ACHN (cell line): ENCODE results near the gene FBXO30.
A peak's percentile ranks its signal among the peaks of the same experiment; 100 is the strongest.

Experiments
- DNase-seq: peaks from one replicate; pipeline ENCODE4 v3.0.0-alpha.2; 2015
- in situ Hi-C: cut with HindIII; loops from 2 replicates; pipeline ENCODE4 v1.10.0; 2017; ENCODE audit warnings: low sequenced_read_pairs, low pct_ligation_motif_present, low pct_unique_long_range_greater_than_20kb

The FBXO30 gene, protein sequence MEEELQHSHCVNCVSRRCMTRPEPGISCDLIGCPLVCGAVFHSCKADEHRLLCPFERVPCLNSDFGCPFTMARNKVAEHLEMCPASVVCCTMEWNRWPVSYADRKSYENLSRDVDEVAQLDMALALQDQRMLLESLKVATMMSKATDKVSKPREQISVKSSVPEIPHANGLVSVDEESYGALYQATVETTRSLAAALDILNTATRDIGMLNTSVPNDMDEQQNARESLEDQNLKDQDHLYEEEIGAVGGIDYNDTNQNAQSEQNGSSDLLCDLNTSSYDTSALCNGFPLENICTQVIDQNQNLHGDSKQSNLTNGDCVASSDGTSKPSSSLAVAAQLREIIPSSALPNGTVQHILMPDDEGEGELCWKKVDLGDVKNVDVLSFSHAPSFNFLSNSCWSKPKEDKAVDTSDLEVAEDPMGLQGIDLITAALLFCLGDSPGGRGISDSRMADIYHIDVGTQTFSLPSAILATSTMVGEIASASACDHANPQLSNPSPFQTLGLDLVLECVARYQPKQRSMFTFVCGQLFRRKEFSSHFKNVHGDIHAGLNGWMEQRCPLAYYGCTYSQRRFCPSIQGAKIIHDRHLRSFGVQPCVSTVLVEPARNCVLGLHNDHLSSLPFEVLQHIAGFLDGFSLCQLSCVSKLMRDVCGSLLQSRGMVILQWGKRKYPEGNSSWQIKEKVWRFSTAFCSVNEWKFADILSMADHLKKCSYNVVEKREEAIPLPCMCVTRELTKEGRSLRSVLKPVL

DNA sequence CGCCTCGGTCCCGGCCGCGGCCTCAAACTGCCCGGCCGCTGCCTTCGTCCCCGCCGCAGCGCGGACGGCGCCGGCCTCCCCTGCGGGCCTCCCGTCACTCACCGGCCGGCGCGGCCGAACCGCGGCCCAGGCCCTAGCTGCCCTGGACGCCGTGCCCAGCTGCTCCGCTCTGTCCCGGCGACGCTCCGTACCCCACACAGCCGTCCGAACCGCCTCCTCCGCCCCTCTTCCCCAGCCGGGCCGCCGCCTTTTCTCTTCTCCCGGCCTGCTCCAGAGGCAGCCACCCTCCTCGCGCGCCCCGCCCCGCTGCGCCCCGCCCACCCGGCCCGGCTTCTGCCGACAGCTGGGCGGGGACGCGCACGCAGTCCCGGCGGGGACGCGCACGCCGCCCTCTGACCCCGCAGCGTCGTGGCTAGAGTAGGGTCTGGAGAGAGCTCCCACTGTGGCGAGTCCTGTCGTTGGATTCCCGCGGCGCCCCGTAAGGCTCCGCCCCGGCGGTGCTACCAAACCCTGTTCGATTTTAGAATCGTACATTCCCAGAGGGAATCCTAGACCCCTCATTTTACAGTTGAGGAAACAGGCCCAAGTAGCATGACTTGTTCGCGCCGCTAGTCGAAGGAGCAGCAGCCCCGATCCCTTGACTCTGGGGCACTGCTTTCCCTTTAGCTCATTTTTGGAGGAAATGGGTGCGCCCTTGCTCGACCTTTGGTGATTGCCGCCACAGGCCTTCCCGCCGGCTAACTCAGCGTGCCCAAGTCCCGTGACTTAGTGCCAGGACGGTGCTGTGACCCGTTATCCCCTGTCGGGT is at the start of gene FBXO30:
FBXO30 (minus strand) TSS at position 295 of the 808 bp plus-strand sequence. CDS start 8,390 bp downstream, outside the sequence.
- peak; percentile 84 for DNase-seq
- in situ Hi-C loops, result no loop called here

DNA sequence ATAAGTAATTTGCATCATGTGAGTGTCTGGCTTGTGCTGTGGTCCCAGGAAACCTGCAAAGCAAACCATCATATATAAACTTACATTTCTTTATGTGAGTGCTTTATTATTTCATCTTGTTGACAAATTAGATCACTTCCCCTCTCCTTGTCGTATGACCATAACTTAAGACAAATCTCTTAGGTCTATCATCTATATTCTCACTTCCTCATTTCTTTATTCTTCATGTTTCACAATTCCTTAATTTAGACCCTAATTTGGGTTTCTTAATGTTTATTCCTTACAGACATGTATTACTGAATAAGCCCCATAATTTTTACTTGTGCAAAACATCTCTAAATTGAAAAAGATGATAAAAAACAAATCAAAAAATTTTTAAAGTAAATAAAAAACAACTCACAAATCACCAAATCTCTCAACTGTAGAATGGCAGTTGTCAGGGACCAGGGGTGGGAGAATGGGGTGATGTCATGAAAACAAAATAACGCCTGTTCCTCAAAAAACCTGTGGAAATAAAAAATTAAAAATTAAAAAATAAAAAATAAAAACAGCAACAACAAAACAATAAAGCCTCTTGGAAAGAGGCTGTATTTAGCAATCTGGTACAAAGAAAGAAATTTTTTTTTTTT is 49.5 kb upstream of the FBXO30 start:
- in situ Hi-C loops, result no loop called here

DNA sequence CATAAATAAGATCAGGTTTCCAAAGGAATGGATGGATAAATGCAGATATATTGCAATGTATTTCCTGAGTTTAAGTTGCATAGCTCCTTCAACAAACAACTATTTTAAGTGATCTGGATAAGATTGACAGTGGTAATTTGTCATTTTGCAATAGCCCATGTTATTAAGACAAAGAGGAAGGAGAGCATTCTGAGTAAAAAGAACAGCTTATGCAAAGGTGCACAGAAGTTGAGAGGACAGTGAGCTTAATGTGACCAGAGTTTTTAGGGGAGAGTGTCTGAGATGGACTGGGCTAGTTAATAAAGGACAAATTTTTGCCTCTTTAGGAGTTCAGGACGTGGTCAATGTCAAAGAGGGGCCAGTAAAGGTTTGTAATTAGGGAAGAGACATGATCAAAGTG is 48.8 kb upstream of the FBXO30 start:
- DNase-seq, result no peak

More for the DNA sequence above, 49.5 kb upstream of the FBXO30 start:
- no peak for DNase-seq

DNA sequence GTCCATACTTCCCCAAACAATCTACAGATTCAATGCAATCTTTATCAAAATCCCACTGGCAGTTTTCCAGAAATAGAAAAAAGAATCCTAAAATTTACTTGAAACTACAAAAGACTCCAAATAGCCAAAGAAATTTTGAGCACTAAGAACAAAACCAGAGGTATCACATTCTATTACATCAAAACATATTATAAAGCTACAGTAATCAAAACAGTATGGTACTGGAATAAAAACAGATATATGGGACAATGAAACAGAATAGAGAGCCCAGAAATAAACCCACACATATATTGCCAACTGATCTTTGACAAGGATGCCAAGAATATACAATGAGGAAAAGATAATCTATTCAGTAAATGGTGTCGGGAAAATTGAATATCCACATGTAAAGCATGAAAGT is 46.0 kb upstream of the FBXO30 start:
- in situ Hi-C loops, result no loop called here
- DNase-seq, result no peak

More for the DNA sequence above, 48.8 kb upstream of the FBXO30 start:
- in situ Hi-C loops, result no loop called here

DNA sequence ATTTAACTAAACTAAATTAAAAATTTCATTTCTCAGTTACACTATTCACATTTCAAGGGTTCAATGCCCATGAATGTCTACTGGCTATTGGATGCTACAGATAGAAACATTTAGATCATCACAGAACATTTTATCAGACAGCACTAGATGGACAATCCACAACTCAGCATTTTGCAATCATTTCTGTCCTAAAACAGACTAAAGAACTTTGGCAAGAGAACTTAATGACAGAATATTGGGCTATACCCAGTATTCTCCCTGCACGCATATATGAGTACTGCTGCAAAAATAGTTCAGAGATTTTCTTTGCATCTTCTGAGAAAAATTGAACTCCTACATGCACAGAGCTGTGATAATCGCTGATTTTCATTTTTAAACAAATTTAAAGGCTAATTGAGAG is 36.1 kb upstream of the FBXO30 start:
- in situ Hi-C loops, result no loop called here
- no peak for DNase-seq

DNA sequence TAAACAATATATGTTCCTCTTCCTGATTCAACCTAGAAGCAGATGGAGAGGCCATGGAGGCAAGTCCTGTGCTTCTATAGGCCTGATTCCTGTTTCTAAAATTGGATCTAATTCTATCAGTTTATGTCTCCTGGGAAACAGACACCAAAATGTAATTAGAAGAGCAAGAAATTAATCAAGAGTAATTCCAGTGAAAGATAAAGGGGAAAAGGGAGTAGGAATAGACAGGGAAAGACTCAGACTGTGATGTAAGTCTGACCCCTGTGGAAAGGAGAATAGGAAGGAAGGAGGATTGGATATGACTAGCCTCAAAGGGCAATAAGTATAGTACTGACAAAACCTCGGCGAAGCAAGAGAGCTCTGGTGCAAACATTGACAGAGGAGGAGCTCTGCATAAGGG is 33.9 kb upstream of the FBXO30 start:
- in situ Hi-C loops, result no loop called here
- no peak for DNase-seq

DNA sequence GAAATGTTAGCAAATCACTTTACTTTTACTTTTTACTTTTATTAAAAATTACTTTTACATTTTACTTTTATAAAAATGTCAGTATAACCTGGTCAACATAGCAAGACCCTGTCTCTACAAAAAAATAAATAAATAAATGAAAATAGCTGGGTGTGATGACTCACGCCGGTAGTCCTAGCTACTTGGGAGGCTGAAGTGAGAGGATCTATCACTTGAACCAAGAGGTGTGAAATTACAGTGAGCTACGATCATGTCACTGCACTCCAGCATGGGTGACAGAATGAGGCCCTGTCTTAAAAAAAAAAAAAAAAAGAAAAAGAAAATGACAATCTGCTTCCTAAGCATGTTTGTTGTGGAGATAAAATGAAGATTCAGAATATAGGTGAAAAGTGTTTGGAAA is 31.0 kb upstream of the FBXO30 start:
- in situ Hi-C loops, result no loop called here

DNA sequence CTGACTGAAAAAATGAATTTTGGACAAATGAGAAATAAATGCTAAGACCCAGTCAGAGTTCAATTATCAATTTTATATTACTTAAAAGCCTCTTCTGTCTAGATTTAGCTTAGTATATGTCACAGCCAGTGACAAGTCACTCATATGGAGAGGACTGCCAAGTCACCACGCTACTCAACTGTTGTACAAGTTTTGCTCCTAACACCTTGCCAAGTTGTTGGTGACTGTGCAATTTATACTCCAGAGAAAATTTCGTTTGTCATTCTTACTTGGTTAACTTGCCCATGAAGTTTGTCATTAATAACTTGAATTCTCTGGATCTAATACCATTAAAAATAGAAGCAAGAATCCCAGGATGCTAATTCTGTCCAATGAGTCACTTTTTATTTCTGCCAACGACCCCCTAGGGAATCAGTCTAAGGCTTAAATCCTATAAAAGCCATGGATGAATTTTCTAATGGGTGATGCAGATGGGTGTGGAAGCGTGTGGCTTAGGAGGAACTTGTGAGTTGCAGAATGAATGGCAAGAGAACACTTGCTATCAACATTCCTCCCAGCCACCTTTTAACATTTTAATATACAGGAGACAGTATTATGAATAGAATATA is 30.4 kb upstream of the FBXO30 start:
- no peak for DNase-seq

More for the DNA sequence above, 31.0 kb upstream of the FBXO30 start:
- DNase-seq, result no peak

DNA sequence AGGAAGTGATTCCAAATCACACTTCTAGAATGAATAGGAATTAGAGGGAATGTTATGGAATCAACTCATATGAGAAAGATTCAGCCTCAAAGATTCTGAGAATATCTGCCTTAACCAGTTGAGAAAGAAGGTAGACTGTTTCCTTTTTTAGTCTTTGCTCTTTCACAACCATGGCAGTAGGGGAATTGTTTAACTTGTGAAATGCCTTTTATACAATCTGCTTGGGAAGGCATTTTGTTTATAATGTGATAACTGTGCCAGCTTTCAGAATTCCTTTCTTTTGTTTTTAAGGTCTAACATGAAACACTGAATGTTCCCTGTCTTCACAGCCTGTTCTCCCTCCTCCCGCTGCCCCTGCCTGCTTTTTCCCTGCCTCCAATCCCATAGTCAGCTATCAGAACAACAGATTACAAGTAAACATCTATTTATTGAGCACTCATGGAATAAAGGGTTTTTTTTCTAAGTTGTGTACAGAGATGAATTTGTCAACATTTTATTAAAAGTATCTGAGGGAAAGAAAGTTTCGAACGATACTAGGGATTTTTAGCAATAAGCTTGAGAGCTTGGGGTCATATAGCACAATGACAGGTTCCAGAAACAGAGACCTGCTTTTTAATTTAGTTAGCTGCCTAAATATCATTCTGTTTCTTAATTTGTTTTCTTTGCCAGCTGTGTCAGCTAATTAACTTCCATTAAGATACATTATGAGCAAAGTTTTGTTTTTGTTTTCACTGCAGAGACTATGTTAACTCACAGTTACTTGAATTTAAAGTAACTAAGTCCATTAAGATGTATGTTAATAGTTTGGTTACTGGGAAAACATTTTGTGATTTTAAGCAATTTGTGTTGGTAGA is 28.3 kb upstream of the FBXO30 start:
- in situ Hi-C loops, result no loop called here
- DNase-seq, result no peak

More for the DNA sequence above, 30.4 kb upstream of the FBXO30 start:
- in situ Hi-C loops, result no loop called here

DNA sequence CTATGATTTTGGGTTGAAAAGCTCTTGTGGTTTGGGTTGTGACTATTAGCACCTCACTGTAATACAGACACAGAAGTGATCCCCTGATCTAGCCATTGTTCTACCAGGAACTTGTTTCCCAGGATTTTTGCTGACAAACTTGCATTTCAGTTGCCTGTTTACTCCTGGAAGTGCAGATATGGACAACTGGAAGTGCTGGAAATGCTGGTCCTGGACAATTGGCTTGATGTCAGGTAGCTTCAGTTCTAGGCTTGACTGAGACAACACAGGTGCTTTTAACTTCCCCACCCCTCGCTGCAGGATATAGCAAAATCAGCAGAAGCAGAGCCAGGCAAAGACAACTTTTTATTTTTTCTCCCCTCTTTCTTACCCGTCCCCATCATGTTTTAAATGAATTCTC is 27.1 kb upstream of the FBXO30 start:
- in situ Hi-C loops, result no loop called here
- no peak for DNase-seq

DNA sequence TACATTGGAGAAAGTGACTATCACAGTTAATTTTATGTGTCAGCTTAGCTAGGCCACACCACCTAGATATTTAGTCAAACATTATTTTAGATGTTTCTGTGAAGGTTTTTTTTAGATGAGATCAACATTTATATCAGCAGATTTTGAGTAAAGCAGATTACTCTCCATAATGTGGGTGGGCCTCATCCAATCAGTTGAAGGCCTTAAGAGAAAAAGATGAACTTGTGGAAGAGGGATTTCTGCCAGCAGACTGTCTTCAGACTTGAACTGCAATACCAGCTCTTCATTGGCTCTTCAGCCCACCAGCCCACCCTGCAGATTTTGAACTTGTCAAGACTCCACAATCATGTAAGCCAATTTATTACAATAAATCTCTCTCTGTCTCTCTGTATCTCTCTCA is 25.1 kb upstream of the FBXO30 start:
- in situ Hi-C loops, result no loop called here
- no peak for DNase-seq

DNA sequence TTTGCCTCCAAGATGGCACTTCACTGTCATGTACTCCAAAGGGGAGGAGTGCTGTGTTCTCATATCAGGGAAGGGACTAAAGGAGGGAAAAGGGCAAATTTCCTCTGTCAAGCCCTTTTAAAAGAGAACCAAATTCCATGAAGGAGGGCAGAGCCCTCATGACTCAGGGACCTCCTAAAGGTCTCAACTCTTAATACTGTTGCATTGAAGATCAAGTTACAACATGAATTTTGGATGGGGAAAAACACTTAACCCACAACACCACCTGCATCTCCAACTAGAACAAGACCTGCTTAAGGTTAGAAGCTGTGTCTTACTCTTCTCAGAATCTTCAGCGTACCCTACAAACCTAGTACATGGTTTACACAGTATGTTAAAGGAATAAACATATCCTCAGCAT is 23.7 kb upstream of the FBXO30 start:
- DNase-seq, result no peak
- in situ Hi-C loops, result no loop called here

DNA sequence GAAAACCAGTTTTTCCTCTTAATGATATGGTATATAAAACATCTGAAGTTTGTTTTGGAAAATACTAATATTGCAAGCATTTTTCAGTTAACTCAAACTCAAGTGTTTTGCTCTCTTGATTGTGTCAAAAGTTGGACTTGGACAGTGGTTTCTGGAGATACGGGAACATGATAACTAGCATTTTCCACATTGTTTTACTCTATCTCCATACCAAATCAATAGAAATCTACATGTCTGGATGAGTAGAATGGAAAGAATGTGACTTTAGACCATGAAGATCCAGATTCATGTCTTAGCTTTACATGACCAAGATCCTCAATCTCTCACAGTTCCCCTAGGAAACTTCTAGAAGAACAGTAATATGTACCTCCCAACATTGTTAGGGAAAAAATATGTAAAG is 22.2 kb upstream of the FBXO30 start:
- DNase-seq, result no peak
- in situ Hi-C loops, result no loop called here

DNA sequence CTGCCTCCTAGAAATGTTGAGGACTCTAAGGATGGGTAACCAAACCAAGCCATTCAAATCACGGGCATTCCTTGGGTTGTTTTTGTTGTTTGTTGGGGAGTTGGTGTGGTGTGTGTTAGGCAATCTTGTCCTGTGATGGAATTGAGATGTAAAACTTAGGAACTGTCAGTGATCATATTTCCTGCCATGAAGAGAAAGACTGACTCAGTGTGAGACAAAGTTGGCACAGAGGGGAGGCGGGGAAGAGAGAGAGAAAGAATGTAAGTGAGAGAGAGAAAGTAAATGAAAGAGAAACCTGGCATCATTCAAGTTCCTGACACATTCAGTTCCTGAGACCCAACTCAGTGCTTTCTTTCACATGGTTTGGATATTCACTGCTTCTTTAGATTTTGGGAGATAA is 21.6 kb upstream of the FBXO30 start:
- DNase-seq, result no peak
- in situ Hi-C loops, result no loop called here

DNA sequence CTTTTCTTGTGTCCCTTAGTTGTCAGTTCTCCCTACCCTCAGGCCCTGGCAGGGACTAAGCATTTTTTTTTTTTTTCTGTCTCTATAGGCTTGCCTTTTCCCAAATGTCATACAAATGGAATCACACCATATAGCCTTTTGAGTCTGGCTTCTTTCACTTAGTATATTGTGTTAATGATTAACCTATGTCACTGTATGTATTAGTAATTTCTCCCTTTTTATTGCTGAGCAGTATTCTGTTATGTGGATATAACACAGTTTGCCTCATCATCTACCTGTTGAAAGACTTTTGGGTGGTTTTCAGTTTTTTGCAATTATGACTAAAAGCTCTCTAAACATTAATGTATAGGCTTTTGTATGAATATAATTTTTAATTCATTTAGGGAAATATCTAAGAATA is 16.0 kb upstream of the FBXO30 start:
- in situ Hi-C loops, result no loop called here
- DNase-seq, result no peak

DNA sequence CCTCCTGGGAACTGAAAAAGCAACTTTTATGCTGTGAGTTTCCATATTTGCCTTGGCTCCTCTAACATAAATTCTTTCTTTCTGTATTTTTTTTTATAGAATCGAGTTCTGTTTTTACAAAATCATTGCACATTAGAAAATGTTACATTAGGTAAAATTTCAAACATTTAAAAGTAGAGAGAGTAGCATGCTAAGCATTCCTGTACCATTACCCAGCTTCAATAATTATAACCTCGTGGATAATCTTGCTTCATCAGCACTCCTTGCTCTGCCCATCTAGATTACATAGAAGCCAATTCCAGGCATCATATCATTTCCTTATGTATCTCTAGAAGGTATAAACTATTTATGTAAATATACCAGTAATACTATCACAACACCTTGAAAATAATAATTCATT is 15.4 kb upstream of the FBXO30 start:
- in situ Hi-C loops, result no loop called here
- DNase-seq, result no peak

DNA sequence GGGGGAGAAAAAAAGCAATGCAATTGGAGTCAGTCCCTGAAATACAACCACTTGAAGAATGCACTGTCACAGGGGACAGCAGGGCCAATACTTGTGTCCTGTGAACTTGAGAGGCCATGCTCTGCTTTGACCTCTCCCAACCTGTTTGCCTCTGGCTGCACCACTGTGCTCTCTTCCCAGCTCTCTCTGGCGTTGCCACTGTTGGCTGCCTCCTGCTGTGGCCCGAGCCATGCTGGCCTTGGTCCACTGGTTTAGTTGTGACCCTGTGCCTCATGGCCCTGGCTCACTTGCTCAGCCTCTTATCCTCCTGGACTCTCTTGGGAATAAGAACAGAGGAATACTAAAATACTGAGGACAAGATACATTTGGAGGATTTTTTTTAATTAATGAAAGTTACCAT is 14.5 kb upstream of the FBXO30 start:
- DNase-seq, result no peak
- in situ Hi-C loops, result no loop called here
